SK-N-SH (cell line): ENCODE data around the gene TOMM40L. TPM values are rescaled to one million over a fixed set of nuclear protein-coding genes. Genes with fewer than 3 reads are reported as not detected.

Experiments used
- CTCF ChIA-PET: fragments of 300-600, 350-600 bp; formaldehyde crosslinking; extraction: SDS; loops from one replicate; lab custom pipeline; 2021; lab: Yijun Ruan, JAX
- POLR2A ChIA-PET: fragments of 350-600 bp; sonication (Branson Sonifier 250); formaldehyde crosslinking; extraction: SDS; loops from one replicate; lab custom pipeline; 2020; ENCODE audit warnings: antibody characterized with exemption, inconsistent platforms; lab: Yijun Ruan, JAX
- DNase-seq: peaks from one replicate; pipeline ENCODE4 v3.0.0; 2012
- H2AFZ ChIP-seq: fragments of 200-600 bp; sonication (generic); 2 replicates; pipeline ENCODE4 v1.8.1; 2016; ENCODE audit warnings: antibody characterized with exemption, mild to moderate bottlenecking, low read depth
- H3F3A ChIP-seq: fragments of 200-600 bp; sonication (generic); replicated peaks from 2 replicates; pipeline ENCODE3; 2016; ENCODE audit warnings: antibody characterized with exemption, mild to moderate bottlenecking; ENCODE audit not compliant: insufficient read depth
- H3K27ac ChIP-seq, 2 experiments: fragments of 200-500 bp in 1 of 2; fragments of 200-600 bp in 1 of 2; sonication (Bioruptor generic) in 1 of 2; sonication (generic), shearing (Covaris generic) in 1 of 2; 2 replicates each; pipeline versions ENCODE4 v1.5.1 to v1.6.1; 2014 to 2016; ENCODE audit warnings: low read depth in 2 of 2, inconsistent platforms in 1 of 2, low read length in 1 of 2, mild to moderate bottlenecking in 1 of 2, mixed read lengths in 1 of 2
- H3K27me3 ChIP-seq: fragments of 200-600 bp; sonication (generic), shearing (Covaris generic); 2 replicates; pipeline ENCODE4 v1.6.1; 2016; ENCODE audit warnings: mixed run types; ENCODE audit not compliant: insufficient read depth
- H3K36me3 ChIP-seq, 2 experiments: fragments of 200-500 bp in 1 of 2; fragments of 200-600 bp in 1 of 2; sonication (Bioruptor generic) in 1 of 2; sonication (generic) in 1 of 2; replicated peaks in 1 of 2; 2 replicates each; pipeline versions ENCODE3 to v1.5.1; 2014 to 2016; ENCODE audit warnings: low read length in 1 of 2, mild to moderate bottlenecking in 1 of 2; ENCODE audit not compliant: insufficient read depth in 2 of 2, control insufficient read depth in 1 of 2
- H3K4me1 ChIP-seq, 2 experiments: fragments of 200-500 bp in 1 of 2; fragments of 200-600 bp in 1 of 2; sonication (Bioruptor generic) in 1 of 2; sonication (generic), shearing (Covaris generic) in 1 of 2; 2 replicates each; pipeline versions ENCODE4 v1.5.1 to v1.6.1; 2014 to 2016; ENCODE audit warnings: low read depth in 1 of 2, low read length in 1 of 2, mixed run types in 1 of 2; ENCODE audit not compliant: insufficient read depth in 2 of 2, control insufficient read depth in 1 of 2
- H3K4me2 ChIP-seq: fragments of 200-600 bp; sonication (generic), shearing (Covaris generic); 2 replicates; pipeline ENCODE4 v1.6.1; 2017; ENCODE audit warnings: mixed run types
- H3K4me3 ChIP-seq, 2 experiments: fragments of 200-500 bp in 1 of 2; fragments of 200-600 bp in 1 of 2; sonication (Bioruptor generic) in 1 of 2; sonication (generic), shearing (Covaris generic) in 1 of 2; 2 replicates each; pipeline versions ENCODE4 v1.5.1 to v1.8.1; 2014 to 2016; ENCODE audit warnings: low read depth in 2 of 2, inconsistent platforms in 1 of 2, low read length in 1 of 2, mild to moderate bottlenecking in 1 of 2, mixed read lengths in 1 of 2, moderate library complexity in 1 of 2
- H3K79me2 ChIP-seq: fragments of 200-600 bp; sonication (generic); 2 replicates; pipeline ENCODE4 v1.8.1; 2017; ENCODE audit warnings: mild to moderate bottlenecking; ENCODE audit not compliant: insufficient read depth
- H3K9ac ChIP-seq: fragments of 200-600 bp; sonication (generic); 2 replicates; pipeline ENCODE4 v1.6.1; 2017; ENCODE audit warnings: mixed run types
- H3K9me2 ChIP-seq: fragments of 200-600 bp; sonication (generic); 2 replicates; pipeline ENCODE4 v1.6.1; 2017; ENCODE audit warnings: mixed run types
- H3K9me3 ChIP-seq: fragments of 200-600 bp; sonication (generic); 2 replicates; pipeline ENCODE4 v1.6.1; 2017; ENCODE audit warnings: mixed run types, mild to moderate bottlenecking, moderate library complexity
- H4K20me1 ChIP-seq: fragments of 200-600 bp; sonication (generic); 2 replicates; pipeline ENCODE4 v1.6.1; 2017; ENCODE audit warnings: mild to moderate bottlenecking, mixed run types; ENCODE audit not compliant: insufficient read depth
- ELF1 ChIP-seq: IDR thresholded peaks from 2 replicates; pipeline ENCODE4 v1.4.0; 2012
- EP300 ChIP-seq, 2 experiments: IDR thresholded peaks; 2 replicates each; pipeline versions ENCODE4 v1.4.0 to v1.6.1; 2012; ENCODE audit warnings: borderline replicate concordance in 1 of 2, low read depth in 1 of 2, low read length in 1 of 2
- EZH2phosphoT487 ChIP-seq: fragments of 200-600 bp; sonication (generic); IDR thresholded peaks from 2 replicates; pipeline ENCODE4 v1.6.1; 2017; ENCODE audit warnings: low read depth, mixed run types, mild to moderate bottlenecking, antibody characterized with exemption, moderate library complexity, borderline replicate concordance
- FOSL2 ChIP-seq: IDR thresholded peaks from 2 replicates; pipeline ENCODE4 v1.4.0; 2012; ENCODE audit warnings: low read depth, mild to moderate bottlenecking, moderate library complexity, borderline replicate concordance
- FOXJ3 ChIP-seq: sonication (generic); formaldehyde crosslinking; IDR thresholded peaks from 2 replicates; pipeline ENCODE4 v1.5.1; 2020; ENCODE audit warnings: mild to moderate bottlenecking, missing genetic modification reagents
- FOXM1 ChIP-seq: IDR thresholded peaks from 2 replicates; pipeline ENCODE4 v1.4.0; 2012; ENCODE audit warnings: low read depth, mild to moderate bottlenecking
- GABPA ChIP-seq: IDR thresholded peaks from 2 replicates; pipeline ENCODE4 v1.4.0; 2012; ENCODE audit warnings: low read depth, mild to moderate bottlenecking
- GATA2 ChIP-seq: sonication (generic); formaldehyde crosslinking; IDR thresholded peaks from 2 replicates; pipeline ENCODE4 v1.5.0; 2020; ENCODE audit warnings: mild to moderate bottlenecking, missing genetic modification reagents
- JUND ChIP-seq: IDR thresholded peaks from 2 replicates; pipeline ENCODE4 v1.4.0; 2012
- MAX ChIP-seq: IDR thresholded peaks from 2 replicates; pipeline ENCODE4 v1.4.0; 2012; ENCODE audit warnings: low read depth
- MXI1 ChIP-seq: IDR thresholded peaks from 2 replicates; pipeline ENCODE4 v1.6.1; 2012; ENCODE audit warnings: mild to moderate bottlenecking, low read depth, low read length, improper control_type of control experiment
- NFIC ChIP-seq: IDR thresholded peaks from 2 replicates; pipeline ENCODE4 v1.4.0; 2012; ENCODE audit warnings: borderline replicate concordance
- NRF1 ChIP-seq: IDR thresholded peaks from 2 replicates; pipeline ENCODE4 v1.6.1; 2012; ENCODE audit warnings: low read depth, mild to moderate bottlenecking, low read length
- PBX3 ChIP-seq: IDR thresholded peaks from 2 replicates; pipeline ENCODE4; 2012
- POLR2AphosphoS5 ChIP-seq: IDR thresholded peaks from 2 replicates; pipeline ENCODE4 v1.6.1; 2012; ENCODE audit warnings: low read depth, low read length
- RAD21 ChIP-seq: IDR thresholded peaks from 2 replicates; pipeline ENCODE4 v1.6.1; 2012; ENCODE audit warnings: mild to moderate bottlenecking, low read length
- RCOR1 ChIP-seq: fragments of 150-350 bp; IDR thresholded peaks from 2 replicates; pipeline ENCODE4 v1.6.1; 2017; ENCODE audit warnings: antibody characterized with exemption, low read length
- RXRA ChIP-seq: IDR thresholded peaks from 2 replicates; pipeline ENCODE4 v1.4.0; 2012; ENCODE audit warnings: low read depth, mild to moderate bottlenecking, borderline replicate concordance
- SIN3A ChIP-seq: IDR thresholded peaks from 2 replicates; pipeline ENCODE4 v1.6.1; 2012; ENCODE audit warnings: low read depth, mild to moderate bottlenecking, low read length, moderate library complexity, borderline replicate concordance
- SMC3 ChIP-seq: IDR thresholded peaks from 2 replicates; pipeline ENCODE4 v1.6.1; 2012; ENCODE audit warnings: low read depth, low read length, improper control_type of control experiment
- TAF1 ChIP-seq: IDR thresholded peaks from 2 replicates; pipeline ENCODE4 v1.6.1; 2012; ENCODE audit warnings: low read depth, mild to moderate bottlenecking, low read length, moderate library complexity, borderline replicate concordance
- TCF12 ChIP-seq: IDR thresholded peaks from 2 replicates; pipeline ENCODE4 v1.4.0; 2012
- TEAD4 ChIP-seq: IDR thresholded peaks from 2 replicates; pipeline ENCODE4 v1.4.0; 2012; ENCODE audit warnings: mild to moderate bottlenecking, borderline replicate concordance; ENCODE audit not compliant: insufficient read depth
- YY1 ChIP-seq: IDR thresholded peaks from 2 replicates; pipeline ENCODE4 v1.4.0; 2012; ENCODE audit warnings: low read depth, mild to moderate bottlenecking
- WGBS: methylation state at CpG from one replicate; pipeline ENCODE4 v1.1.6; 2017; ENCODE audit warnings: low lambda C conversion rate; 5-methylcytosine and 5-hydroxymethylcytosine counted together
- polyA plus RNA-seq, 3 experiments: library from polyadenylated mRNA; depleted of rRNA; stranded (reverse); fragments of >200 nt; gene quantifications; 2 replicates each; pipeline ENCODE4 v1.2.3, GENCODE V29; 2012
- TF ChIP-seq, protein P1 (sequence below): fragments of 150-350 bp; IDR thresholded peaks from 2 replicates; pipeline ENCODE4 v1.6.1; 2017; ENCODE audit warnings: antibody characterized with exemption, low read length, low read depth, borderline replicate concordance
- TF ChIP-seq, protein P2 (sequence below): IDR thresholded peaks from 2 replicates; pipeline ENCODE4 v1.4.0; 2012; ENCODE audit warnings: low read depth, borderline replicate concordance
- TF ChIP-seq, protein P3 (sequence below): fragments of 150-350 bp; IDR thresholded peaks from 2 replicates; pipeline ENCODE4 v1.6.1; 2016; ENCODE audit warnings: mild to moderate bottlenecking, low read depth, low read length
- TF ChIP-seq, protein P4 (sequence below): IDR thresholded peaks from 2 replicates; pipeline ENCODE4 v1.4.0; 2012; ENCODE audit warnings: low read depth, borderline replicate concordance

The TOMM40L gene
- polyA plus RNA-seq, 1 of the 3 experiments (the other 2 are of a cell fraction) = 9.7 TPM

DNA sequence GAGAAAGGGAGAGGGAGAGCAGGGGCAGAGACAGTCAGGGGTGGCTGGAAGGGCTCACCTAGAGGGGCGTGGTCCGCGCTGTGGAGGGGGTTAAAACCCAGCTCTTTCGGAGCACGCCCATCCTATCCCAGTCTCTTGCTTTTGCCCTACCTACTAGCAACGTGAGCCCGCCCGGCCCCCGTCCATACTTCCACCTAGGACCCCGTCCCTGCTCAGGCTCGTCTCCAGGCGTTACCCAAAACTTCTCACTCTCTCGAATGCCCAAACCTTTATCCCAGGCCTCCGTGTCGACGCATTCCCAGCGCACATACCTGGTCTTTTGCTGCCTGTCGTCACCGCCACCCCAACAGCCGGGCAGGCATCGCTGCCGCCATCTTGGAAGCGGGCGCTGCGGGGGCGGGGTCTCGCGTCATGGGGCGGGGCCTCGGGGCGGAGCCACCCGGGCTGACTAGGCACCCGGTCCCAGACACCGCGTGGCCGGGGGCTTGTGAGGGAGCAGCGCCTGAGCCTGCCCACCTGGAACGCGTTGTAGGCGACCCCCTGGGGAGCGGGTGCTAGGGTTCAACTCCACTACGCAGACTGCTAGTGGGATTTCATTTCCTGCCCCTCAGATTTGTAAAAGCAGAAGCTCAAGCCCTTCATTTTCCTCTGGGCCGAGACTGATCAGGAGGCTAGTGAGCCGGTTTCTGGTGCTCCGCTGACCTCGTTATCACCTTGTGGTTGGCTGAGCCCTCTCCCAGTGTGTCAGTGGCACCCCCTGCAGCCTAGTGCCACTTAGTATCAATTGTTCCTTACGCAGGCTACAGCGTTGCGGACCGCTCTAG lies 48.5 kb upstream of the TOMM40L start, which contains the start of gene B4GALT3:
Gene B4GALT3 (minus strand): TSS at position 396 of the 824 bp plus-strand sequence. CDS start 1,447 bp downstream, outside the sequence.
- Histone ChIP-seq H3K9me2 (no peaks in the 10 kb centered on the region), H4K20me1 (no peaks in the 10 kb centered on the region), H3K27ac (peak within 1 kb of the TSS; percentile 44 to 77; a peak in 3 of 4 replicates), H3K4me1 (peaks cover 0 to 18% of the 10 kb centered on the region in 2 experiments; a peak in 1 of 4 replicates), H3K36me3 (peaks cover 24 to 30% of the 10 kb centered on the region in 2 experiments), H3K4me3 (peak within 1 kb of the TSS; percentile 73), H3K4me2 (peak within 1 kb of the TSS; percentile 98), H3F3A (peaks cover 5% of the 10 kb centered on the region), H3K27me3 (no peaks in the 10 kb centered on the region), H3K79me2 (peaks cover 17% of the 10 kb centered on the region), H3K9me3 (no peaks in the 10 kb centered on the region), H3K9ac (peak within 1 kb of the TSS; percentile 77), H2AFZ (peak within 1 kb of the TSS; percentile 87)
- DNase-seq = peak; percentile 99
- ChIA-PET POLR2A (interaction anchor here (1.4 kb wide), 1 partner anchor 11 kb away, joined by 11 read pairs; the partner anchor contains the start of gene PPOX), CTCF (interaction anchor here (1.0 to 4.1 kb wide), 5 partner anchors 12 to 48 kb away, joined by 3 to 29 read pairs (median 5); partner anchors contain the start of genes NDUFS2, PPOX and TOMM40L)
- 15% methylated on average over 25 of the region's 50 CpGs for WGBS
- TF ChIP-seq, protein P1, sequence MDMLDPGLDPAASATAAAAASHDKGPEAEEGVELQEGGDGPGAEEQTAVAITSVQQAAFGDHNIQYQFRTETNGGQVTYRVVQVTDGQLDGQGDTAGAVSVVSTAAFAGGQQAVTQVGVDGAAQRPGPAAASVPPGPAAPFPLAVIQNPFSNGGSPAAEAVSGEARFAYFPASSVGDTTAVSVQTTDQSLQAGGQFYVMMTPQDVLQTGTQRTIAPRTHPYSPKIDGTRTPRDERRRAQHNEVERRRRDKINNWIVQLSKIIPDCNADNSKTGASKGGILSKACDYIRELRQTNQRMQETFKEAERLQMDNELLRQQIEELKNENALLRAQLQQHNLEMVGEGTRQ = no peak
- TF ChIP-seq NFIC (no peak), SMC3 (no peak), RXRA (no peak), ELF1 (no peak), GATA2 (no peak; the same call in 1 of the 2 replicates), TCF12 (no peak), MAX (peak; percentile 92), GABPA (no peak), MXI1 (peak; percentile 91), FOXM1 (no peak), PBX3 (no peak), EP300 (IDR thresholded peaks at IDR 0.05; ENCODE audit: borderline replicate concordance in 1 of 2, low read depth in 1 of 2, low read length in 1 of 2) (no peak), SIN3A (0 out of 2 replicates have a peak, but pooled peaks have one; percentile 69), EZH2phosphoT487 (no peak), NRF1 (no peak), FOSL2 (no peak), TAF1 (peak; percentile 91), FOXJ3 (CRISPR knock-in tag) (no peak), YY1 (peak; percentile 98), RCOR1 (no peak), TEAD4 (no peak), RAD21 (peak; percentile 43), POLR2AphosphoS5 (peak; percentile 87), JUND (no peak)
- TF ChIP-seq, protein P2, sequence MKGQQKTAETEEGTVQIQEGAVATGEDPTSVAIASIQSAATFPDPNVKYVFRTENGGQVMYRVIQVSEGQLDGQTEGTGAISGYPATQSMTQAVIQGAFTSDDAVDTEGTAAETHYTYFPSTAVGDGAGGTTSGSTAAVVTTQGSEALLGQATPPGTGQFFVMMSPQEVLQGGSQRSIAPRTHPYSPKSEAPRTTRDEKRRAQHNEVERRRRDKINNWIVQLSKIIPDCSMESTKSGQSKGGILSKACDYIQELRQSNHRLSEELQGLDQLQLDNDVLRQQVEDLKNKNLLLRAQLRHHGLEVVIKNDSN = no peak
- TF ChIP-seq, protein P3, sequence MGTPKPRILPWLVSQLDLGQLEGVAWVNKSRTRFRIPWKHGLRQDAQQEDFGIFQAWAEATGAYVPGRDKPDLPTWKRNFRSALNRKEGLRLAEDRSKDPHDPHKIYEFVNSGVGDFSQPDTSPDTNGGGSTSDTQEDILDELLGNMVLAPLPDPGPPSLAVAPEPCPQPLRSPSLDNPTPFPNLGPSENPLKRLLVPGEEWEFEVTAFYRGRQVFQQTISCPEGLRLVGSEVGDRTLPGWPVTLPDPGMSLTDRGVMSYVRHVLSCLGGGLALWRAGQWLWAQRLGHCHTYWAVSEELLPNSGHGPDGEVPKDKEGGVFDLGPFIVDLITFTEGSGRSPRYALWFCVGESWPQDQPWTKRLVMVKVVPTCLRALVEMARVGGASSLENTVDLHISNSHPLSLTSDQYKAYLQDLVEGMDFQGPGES = no peak
- TF ChIP-seq, protein P4, sequence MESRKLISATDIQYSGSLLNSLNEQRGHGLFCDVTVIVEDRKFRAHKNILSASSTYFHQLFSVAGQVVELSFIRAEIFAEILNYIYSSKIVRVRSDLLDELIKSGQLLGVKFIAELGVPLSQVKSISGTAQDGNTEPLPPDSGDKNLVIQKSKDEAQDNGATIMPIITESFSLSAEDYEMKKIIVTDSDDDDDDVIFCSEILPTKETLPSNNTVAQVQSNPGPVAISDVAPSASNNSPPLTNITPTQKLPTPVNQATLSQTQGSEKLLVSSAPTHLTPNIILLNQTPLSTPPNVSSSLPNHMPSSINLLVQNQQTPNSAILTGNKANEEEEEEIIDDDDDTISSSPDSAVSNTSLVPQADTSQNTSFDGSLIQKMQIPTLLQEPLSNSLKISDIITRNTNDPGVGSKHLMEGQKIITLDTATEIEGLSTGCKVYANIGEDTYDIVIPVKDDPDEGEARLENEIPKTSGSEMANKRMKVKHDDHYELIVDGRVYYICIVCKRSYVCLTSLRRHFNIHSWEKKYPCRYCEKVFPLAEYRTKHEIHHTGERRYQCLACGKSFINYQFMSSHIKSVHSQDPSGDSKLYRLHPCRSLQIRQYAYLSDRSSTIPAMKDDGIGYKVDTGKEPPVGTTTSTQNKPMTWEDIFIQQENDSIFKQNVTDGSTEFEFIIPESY = no peak
